GM12801 (cell line): ENCODE results near the gene PRR33.

ENCODE experiments used
- TF ChIP-seq, protein P1 (sequence below): IDR thresholded peaks from one replicate; pipeline ENCODE4 v1.5.1; 2011; ENCODE audit warnings: control low read depth; ENCODE audit not compliant: insufficient read length; ENCODE audit errors: extremely low read depth

The PRR33 gene

DNA sequence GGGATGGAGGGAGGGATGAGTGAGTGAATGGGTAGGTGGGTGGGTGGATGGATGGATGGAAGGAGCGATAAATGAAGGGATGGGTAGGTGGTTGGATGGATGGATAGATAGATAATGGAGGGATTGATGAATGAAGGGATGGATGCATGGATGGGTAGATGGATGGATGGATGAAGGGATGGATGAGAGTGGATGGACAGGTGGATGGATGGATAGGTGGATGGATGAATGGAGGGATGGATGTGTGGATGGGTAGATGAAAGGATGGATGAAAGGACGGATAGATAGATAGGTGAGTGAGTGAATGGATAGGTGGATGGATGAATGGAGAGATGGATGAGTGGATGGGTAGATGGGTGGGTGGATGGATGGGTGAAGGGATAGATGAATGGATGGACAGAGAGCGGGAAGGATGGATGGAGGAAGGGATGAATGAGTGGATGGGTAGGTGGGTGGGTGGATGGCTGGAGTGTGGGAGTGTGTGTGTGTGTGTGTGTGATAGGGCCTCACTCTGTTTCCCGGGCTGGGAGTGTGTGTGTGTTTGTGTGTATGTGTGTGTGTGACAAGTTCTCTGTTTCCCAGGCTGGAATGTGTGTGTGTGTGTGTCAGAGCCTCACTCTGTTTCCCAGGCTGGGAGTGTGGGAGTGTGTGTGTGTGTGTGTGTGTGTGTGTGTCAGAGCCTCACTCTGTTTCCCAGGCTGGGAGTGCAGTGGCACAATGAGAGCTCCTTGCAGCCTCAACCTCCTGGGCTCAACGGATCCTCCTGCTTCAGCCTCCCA is 2.1 kb upstream of the PRR33 start:
- TF ChIP-seq, protein P1, sequence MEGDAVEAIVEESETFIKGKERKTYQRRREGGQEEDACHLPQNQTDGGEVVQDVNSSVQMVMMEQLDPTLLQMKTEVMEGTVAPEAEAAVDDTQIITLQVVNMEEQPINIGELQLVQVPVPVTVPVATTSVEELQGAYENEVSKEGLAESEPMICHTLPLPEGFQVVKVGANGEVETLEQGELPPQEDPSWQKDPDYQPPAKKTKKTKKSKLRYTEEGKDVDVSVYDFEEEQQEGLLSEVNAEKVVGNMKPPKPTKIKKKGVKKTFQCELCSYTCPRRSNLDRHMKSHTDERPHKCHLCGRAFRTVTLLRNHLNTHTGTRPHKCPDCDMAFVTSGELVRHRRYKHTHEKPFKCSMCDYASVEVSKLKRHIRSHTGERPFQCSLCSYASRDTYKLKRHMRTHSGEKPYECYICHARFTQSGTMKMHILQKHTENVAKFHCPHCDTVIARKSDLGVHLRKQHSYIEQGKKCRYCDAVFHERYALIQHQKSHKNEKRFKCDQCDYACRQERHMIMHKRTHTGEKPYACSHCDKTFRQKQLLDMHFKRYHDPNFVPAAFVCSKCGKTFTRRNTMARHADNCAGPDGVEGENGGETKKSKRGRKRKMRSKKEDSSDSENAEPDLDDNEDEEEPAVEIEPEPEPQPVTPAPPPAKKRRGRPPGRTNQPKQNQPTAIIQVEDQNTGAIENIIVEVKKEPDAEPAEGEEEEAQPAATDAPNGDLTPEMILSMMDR, result no peak

DNA sequence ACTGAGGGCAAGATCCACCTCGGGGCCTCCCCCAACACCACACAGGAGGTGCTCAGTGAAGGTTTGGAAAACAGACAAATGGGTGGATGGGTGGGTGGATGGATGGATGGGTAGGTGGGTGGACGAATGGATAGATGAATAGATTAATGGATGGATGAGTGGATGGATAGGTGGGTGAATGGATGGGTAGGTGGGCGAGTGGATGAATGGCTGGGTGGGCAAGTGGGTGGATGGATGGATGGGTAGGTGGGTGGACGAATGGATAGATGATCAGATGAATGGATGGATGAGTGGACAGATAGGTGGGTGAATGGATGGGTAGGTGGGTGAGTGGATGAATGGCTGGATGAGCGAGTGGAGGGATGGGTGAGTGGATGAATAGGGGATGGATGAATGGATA is 863 bp upstream of the PRR33 start:
- TF ChIP-seq, protein P1, result no peak

DNA sequence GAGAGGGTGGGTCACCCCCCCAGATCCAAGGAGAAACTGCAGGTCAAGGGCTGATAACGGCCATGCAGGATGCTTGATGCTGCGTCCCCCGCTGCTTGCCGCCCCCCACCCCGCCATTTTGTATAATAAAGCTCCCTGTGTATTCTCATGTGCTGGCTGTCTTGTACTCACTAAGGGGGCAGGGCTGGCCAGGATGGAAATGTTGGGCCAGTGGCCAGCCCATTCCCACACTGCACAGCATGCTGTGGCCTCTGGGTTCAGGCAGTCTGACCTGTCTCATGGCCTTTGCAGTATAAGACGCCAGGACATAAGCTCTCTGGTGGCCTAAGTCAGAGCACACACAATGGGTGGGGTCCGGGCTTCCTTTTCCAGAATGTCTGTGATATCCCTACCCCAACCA is 421 bp upstream of the PRR33 start:
- TF ChIP-seq, protein P1, result no peak

DNA sequence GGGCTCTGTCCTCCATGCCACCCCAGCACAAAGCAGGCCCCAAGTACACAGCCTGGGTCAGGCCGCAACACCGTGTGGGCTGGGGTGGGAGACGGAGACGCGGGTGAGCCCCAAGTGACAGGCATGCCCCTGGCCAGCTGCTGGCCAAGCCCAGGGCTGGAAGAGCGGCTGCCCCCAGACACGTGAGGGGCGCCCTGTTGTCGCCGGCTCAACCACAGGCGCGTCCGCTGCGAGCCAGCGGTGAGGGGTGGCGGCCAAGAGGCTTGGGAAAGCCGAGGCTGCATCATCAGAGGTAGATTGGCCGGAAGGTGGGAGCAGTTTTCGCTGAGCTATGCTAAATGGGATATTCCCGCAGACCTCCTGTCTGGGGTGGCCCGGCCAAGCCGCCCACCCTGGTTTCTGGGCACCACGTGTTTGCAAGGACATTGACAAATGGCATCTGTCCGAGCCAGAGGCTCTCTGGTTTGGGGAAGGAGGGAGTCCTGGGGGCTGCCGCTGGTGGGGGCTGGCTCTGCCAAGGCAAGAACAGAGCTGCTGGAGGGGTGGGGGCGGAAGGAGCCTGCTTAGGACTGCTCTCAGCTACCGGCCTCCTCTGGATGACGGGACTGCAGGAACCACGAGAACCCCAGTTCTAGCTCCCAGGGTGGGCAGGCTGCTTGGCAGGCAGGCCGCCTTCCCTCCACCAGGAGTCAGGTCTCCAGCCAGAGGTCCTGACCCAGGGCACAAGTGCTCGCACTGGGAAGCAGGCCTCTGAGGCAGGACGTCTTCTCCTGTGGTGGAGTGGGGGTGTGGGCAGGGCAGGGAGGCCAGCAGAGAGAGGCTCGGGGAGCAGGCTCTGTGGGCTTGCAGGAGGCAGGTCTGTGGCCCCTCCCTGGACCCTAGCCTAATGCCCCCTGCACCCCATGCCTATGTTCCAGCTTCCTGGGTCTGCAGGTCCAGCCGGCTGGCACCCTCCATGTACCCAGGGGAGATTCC is 552 bp downstream of the PRR33 start:
- TF ChIP-seq, protein P1, result no peak

DNA sequence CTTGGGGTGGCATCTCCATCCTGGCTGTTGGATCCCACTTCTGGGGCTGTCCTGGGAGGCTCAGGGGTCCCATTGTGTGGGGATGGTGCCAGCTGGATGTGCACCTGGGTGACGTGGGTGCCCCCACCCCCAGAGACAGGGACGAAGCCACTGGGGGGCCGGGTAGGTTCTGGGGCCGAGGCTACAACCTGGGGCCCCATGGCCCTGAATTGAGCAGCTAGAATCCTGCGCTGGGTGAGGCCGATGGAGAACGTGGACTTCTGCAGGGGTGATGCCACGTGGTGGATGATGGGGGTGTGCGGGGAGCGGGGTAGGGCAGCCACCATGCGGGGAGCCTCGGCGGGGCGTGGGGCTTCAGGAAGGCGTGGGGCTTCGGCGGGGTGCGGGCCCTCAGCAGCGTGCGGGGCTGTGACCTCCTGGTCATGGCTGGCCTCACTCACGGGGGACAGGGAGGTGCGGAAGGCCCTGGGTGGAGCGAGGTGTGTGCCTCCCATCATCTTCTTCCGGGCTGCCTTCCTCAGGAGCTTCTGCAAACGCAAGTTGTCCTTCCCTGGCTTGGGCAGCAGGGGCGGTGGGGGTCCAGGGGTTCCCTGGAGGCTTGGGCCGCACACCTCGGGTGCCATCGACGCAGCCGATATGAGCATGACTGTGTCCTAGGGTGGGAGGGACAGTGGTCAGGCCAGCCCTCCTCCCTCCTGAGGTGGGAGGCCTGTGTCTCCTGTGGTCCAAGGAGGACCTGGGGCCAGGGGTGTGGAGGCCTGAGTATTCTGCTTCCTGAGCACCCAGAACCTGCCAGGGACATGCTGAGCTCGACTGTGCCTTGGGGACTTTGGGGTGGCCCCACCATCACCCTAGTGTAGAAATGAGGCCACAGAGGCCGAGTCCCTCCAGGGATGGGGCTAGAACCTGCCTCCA is 1.5 kb downstream of the PRR33 start:
- TF ChIP-seq, protein P1, result no peak

DNA sequence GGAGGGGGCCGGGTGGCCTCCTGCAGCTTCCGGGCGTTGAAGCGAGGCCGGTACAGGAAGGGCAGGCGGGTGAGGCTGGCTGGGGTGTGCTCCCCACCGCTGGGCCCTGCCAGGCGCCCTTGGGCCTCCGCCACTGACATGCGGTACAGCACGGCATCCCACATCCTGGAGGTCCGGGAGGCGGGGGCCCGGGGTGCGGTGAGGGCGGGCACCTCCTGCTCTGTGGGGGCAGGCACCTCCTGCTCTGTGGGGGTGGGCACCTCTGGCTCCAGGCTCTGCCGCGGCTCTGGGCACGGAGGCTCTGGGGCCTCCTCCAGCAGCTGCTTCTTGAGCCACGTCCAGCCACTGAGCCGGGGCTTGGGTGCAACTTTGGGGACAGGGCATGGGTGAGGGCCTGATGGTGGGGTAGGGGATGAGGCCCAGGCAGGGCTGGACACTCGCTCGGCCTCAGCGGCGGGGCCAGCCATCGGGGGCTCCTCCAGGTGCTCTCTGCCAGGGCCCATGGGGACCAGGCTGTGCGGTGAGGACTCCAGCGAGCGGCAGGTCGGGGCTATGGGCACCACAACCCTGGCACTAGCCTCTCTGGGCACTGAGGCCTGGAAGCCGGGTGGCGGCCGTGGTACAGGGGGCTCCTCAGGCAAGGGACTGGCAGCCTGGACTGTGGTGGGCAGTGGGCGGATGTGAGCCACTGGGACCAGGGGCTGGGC is 2.3 kb downstream of the PRR33 start:
- TF ChIP-seq, protein P1, result no peak
